Measurements from ENCODE around the gene CD6. TPM values are rescaled to one million over a fixed set of nuclear protein-coding genes. Genes with fewer than 3 reads are reported as not detected.
"Not testable (repeated sequence)": the region's sequence is repeated elsewhere in the genome, so short reads cannot be mapped to it uniquely, and the experiment has no call there.

CD6 gene
- total RNA-seq, 1 experiment from 2014 or later: 0.10 TPM

GRCh38 chr11:60951904-60952741 lies 19.4 kb upstream of the CD6 start, which contains the start of gene SLC15A3:
Gene SLC15A3, minus strand, starts transcription at chr11:60952176. Its CDS starts 625 bp downstream, at chr11:60951551.
- peak; percentile 70 for DNase-seq (ENCODE audit: low read depth)

DNA sequence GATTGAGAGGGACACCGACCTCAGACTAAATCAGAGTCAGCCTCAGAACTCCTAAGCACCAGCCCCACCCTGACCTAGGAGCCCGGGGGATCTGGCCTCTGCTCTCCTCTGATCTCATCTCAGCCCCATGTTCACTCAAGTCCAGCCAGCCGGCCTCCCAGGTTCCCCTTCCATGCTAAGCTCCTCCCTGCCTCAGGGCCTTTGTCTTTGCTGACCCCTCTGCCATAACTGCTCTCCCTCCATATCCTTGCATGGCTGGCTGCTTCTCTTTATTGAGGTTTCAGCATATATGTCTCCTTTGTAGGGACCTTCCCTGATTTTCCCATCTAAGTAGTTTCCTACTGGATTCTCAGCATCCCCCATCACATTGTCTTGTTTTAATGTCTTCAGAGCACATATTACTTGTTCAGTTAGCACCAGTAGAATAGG lies 18.7 kb upstream of the CD6 start:
- no peak for DNase-seq (ENCODE audit: low read depth)

- peak; percentile 56 for DNase-seq (ENCODE audit: low read depth)
Observed at GRCh38 chr11:60953781-60954180, 17.7 kb upstream of the CD6 start.

DNA sequence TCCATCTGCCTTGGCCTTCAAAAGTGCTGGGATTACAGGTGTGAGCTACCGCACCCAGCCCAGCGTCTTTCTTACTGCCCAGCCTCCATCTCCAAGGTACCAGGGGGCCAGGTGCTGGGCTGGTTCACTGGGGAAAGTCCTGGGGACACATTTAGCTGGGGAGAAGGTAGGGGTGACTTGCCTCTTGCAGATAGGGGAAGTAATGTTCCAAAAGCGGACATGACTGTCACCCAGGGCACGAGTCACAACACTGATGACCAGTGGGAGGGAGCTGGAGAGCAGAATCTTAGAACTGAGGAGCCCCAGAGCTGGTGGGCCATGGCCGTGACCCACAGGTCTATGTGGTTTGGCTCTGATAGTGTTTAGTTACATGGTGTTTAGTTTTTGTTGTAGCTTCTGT lies 17.1 kb upstream of the CD6 start:
- DNase-seq (ENCODE audit: low read depth): no peak

DNA sequence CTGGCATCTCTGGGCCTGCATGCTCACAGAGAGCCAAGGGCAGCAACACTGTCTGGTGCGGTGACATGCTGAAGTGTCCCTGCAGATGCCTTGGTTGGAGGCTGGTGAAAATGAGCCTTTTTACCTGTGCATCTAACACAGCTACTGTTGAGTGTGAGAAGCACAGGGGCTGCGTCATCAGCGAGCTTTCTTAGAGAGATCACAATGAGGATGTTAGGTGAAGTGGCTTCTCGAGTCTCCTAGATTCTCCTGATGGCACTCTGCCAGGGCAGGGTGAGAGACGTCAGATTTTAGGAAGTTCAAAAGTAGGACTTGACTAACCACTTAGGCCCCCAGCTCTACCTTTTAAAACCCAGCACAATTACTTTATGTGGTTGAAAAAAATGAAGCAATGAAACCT lies 15.9 kb upstream of the CD6 start:
- no peak for DNase-seq (ENCODE audit: low read depth)

DNA sequence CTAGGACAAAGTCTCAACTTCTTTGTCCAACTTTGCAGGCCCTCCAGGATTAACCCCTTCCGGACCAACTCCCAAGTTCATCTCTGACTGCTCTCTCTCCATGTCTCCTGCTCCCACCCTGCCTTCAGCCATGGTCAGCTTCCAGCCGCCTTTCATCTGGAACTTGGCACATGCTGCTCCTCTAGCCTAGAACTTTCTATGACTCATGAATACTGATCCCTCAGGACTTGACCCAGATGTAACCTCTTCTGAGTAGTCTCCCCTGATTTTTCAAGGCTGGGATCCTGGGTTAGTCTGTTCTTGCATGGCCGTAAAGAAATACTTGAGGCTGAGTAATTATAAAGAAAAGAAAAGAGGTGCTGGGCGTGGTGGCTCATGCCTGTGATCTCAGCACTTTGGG lies 14.3 kb upstream of the CD6 start:
- DNase-seq (ENCODE audit: low read depth): peak; percentile 61

DNA sequence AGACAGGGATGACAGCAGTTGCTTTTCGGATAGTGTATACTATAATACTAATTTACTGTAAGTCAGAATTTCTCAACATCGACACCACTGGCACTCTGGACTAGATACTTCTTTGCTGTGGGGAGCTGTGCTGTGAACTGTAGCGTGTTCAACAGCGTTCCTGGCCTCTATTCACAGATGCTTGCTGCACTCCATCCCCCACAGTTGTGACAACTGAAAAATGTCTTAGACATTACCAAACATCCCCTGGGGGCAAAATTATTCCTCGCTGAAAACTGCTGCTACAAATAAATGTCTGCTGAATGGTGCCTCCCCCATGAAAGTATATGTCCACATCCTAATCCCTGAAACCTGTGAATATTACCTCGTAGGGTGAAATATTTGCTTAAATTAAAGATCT lies 12.0 kb upstream of the CD6 start:
- DNase-seq (ENCODE audit: low read depth): peak; percentile 55

GRCh38 chr11:60960405-60960804 lies 11.1 kb upstream of the CD6 start:
- no peak for DNase-seq (ENCODE audit: low read depth)

DNA sequence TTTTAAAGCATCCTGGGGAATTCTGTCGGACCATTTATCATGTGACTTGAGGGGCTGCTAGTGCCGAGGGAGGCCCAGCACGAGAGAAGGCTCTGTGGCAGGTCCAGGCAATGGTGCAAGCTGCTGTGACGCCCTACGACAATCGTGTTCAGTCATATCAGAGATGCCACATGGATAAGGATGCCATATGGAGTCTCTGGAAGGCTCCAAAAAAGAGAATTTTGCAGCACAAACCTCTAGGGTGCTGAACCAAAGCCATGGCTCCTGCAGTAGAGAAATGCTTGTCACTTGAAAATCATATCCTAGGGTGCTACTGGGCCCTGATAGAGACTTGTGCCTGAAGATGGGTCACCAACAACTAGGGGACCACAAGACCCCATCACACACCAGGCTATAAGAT lies 6.7 kb upstream of the CD6 start:
- DNase-seq (ENCODE audit: low read depth): no peak

DNA sequence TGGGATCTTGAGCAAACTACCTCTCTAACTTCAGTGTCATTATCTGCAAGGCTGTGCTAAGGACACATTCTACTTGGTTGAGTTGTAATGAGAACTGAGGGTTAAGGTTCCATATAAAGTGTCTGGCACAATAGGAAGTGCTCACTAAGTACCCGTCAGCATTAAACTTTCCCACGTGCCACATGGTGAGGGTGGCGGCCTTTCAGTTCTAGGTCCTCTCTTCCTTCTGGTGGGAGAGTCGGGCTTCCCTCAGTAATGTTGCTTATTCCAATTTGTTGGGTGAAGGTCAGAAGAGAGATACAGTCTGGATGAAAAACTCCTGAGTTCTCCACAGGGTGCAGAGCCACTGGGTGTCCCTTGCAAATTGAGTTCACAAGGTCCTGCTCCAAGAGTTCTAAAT lies 4.6 kb upstream of the CD6 start:
- DNase-seq (ENCODE audit: low read depth): no peak

DNA sequence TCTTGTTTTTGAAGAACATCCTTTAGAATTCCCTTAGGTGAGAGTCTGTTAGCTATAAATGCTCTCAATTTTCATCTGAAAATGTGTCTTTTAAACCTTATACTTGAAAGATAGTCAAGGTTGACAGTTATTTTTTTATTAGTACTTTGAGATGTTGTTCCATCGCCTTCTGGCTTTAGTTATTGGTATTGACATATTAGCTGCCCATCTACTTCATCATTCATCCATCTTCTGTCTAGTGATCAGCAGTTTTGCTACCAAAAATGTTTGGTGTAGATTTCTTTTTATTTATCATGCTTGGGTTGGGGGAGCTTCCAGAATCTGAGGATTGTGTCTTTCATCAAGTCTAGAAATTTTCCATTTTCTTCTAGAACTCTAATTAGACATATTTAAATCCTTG lies 3.3 kb upstream of the CD6 start:
- DNase-seq (ENCODE audit: low read depth): no peak

GRCh38 chr11:60970369-60970774 lies 1.1 kb upstream of the CD6 start:
- DNase-seq (ENCODE audit: low read depth): peak; percentile 41

DNA sequence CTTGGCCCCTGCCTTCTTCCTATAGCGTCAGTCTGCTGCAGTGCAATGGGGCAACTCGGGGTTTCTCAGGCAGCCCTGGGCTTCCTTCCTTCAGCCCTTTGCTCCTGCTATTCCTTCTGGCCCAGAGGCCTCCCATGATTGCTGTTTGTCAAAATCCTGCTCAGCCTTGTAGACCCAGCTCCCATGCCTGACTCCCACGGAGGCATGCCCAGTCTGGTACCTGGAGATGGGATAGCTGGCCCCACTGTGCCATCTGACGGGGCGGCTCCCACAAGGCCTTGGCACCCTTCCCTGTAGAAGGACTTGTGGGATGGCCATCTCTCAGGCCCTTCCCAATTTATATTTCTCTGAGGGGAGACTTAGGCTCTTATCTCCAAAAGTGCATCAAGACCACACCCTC lies 590 bp upstream of the CD6 start:
- no peak for DNase-seq (ENCODE audit: low read depth)

GRCh38 chr11:60972182-60973030 lies 926 bp downstream of the CD6 start:
- DNase-seq (ENCODE audit: low read depth): no peak

- no peak for DNase-seq (ENCODE audit: low read depth)
Observed at GRCh38 chr11:60973699-60974098, 2.2 kb downstream of the CD6 start.

GRCh38 chr11:60974316-60974715 lies 2.8 kb downstream of the CD6 start:
- DNase-seq (ENCODE audit: low read depth): not testable (repeated sequence)

DNA sequence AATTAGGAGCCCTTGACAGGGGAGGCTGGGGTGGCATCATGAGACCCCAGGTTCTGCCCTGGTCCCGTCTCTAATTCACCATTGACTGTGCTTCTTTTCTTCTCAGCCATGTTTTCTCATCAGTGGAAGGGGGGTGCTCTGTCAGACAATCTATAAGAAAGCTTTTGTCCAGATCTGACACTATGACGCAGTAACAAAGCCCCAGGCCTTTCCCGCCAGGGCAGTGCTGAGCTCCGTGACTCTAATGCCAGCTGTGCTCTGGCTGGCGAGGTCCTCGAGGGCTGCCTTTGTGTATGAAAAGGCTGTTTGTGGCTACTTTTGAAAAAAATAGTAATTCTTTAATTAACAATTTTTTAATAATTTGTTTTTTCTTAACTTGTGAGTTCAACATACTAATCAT lies 3.2 kb downstream of the CD6 start:
- DNase-seq (ENCODE audit: low read depth): no peak

DNA sequence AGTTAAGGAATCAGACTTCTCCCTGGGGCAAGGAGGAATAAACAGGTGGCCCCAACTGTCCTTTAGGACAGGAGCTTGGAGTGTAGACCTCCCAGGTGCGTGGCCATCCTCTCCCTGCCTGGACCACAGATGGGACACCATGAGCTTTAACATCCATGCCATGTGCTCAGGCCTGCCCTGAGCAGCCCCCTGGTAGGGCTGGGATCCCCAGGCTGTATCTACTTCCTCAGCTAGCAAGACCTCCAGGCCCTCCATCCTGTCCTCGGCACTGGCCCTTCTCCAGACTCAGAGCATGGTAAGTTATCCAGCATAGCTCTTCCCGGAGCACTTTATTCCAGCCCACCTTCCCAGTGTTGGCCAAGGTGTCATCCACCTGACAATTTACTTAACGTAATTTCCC lies 5.7 kb downstream of the CD6 start:
- no peak for DNase-seq (ENCODE audit: low read depth)

DNA sequence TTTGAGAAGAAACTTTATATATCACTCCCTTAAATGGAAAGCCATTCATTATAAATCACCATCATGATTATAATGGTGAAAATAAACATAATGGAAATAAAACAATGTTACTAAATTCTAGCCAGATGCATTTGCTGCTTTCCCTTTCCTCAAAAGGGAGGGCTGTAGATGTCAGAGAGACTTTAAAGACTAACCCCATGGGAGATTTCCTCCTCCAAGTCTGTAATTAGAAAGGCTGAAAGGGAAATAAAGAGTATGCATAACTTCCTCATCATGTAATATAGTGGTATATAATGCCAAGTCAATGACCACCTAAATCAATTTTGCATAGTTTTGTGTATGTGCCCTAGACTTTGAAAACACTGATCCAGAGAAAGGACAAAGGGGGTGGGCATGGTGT lies 6.4 kb downstream of the CD6 start:
- DNase-seq (ENCODE audit: low read depth): no peak

DNA sequence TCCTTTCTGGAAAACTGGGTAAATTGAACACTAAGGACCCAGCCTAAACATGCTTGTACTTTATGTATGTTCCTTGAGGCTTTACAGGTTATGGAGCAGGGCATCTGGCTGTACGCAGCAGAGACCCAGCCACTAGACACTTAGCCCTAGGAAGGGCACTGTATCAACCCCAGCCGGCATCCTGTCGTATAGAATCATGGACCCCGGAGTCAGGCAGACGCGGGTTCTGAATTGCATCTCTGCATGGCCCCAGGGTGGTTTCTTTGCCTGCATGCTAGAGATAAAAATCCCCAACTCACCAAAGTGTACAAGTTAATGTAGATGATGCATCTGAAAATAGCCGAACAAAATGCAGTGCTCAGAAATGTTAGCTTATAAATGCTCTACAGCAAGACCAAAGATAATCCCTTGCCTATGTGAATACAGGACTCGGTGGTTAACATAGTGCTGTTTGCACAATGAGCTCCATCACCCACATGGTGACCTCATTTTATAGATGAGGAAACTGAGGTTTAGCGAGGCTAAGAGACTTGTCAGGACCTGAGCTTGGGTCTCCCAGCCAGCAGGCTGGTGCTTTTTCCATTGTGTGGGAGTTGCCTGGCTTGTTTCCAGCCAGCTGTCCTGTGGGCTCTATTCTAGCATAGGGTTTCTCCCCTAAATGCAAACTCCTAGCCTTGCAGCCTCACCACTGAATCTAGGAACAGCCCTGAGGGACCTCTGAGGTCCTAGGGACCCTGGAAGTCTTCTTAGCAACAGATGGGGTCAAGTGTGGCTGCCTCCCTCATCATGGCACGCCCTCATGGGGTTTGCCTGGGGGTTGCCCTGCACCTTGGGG lies 7.3 kb downstream of the CD6 start:
- DNase-seq (ENCODE audit: low read depth): no peak

- DNase-seq (ENCODE audit: low read depth): no peak
Observed at GRCh38 chr11:60981515-60981914, 10.0 kb downstream of the CD6 start.

DNA sequence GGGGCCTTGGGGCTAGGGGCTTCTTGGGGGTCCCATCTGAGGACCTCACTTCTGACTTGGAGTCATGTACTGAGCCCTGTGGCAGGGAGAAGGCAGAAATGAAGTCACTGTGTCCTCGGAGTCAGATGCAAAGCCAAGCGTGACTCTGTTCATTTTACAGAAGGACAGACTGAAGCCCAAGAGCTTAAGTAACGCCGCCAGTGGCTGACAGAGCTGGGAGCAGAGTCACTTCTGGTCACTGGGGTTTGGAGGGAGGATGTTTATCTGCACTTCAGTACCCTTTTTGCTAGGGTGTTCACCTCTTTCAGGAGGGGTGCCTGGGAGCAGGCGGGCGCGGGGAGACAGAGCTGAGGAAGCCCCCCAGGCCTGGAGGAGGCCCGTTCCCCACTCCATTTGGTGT lies 10.7 kb downstream of the CD6 start:
- DNase-seq (ENCODE audit: low read depth): no peak
